GM12872 (cell line): Measurements from ENCODE around the gene DOCK8.

ENCODE experiments used
- CTCF ChIP-seq: IDR thresholded peaks from 3 replicates; pipeline ENCODE4 v1.5.1; 2011; ENCODE audit warnings: low read depth, mild to moderate bottlenecking, low read length, moderate library complexity; ENCODE audit not compliant: insufficient read depth

DOCK8 gene

DNA sequence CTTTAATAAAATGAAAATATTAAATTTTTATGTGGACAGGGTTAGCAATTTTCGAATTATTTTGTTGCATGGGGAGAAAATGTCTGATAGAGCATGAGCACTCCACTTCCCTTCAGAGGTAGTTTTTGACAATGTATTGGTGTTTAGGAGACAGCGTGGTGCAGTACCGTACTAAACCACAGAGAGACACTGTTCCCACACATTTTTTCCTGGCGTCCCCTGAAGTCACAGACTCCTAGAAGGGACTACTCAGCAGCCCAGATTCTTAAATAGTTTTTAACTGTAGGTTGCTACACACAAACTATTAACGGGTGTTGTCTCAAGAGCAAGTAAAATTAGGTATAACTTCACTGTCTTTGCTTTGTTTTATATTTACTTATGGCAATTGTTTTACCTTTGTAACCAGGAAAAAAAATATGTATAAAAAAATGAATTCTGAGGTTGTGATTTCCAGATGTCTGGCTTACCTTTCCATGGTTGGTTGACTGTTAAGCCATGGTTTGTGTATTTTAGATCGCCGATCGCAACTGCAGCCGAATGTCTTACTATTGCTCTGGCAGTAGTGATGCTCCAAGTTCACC, 171.2 kb downstream of the DOCK8 start:
- peak; percentile 77 for TF ChIP-seq CTCF

GRCh38 chr9:389159-389558, 174.5 kb downstream of the DOCK8 start:
- TF ChIP-seq CTCF: no peak

GRCh38 chr9:389758-390157, 175.1 kb downstream of the DOCK8 start:
- no peak for TF ChIP-seq CTCF

DNA sequence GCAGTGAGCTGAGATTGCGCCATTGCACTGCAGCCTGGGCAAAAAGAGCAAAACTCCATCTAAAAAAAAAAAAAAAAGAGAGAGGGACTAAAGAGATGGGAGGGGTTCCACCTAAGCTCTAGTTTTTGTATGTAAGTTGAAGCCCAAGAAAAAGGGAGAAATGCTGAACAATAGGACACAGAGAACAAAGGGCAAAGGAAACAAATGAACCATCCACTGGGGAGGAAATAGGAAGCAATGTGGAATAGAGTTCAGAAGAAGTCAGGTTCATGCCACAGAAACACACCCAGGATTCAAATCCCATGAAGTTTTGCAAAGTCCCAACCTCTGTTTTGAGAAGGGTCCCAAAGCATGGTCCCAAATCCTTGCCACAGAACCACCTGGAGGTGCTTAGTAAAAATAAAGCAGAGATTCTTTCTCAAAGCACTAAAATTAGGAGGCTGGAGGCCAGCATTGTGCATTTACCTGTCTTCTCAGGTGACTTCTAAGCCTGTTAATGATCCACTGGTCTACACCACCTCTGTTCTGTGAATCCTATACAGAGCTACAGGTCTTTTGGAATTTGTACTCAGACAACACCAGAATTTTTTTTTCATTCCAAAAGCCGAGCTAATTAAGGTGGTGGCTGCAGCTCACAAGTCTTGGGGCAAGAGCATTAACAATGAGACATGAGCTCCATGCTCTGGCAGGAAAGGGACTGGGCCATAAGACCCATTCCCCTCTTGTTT, 177.6 kb downstream of the DOCK8 start:
- no peak for TF ChIP-seq CTCF

- no peak for TF ChIP-seq CTCF
Observed at GRCh38 chr9:394347-395052, 179.8 kb downstream of the DOCK8 start.

- no peak for TF ChIP-seq CTCF
Observed at GRCh38 chr9:396396-396795, 181.7 kb downstream of the DOCK8 start.

DNA sequence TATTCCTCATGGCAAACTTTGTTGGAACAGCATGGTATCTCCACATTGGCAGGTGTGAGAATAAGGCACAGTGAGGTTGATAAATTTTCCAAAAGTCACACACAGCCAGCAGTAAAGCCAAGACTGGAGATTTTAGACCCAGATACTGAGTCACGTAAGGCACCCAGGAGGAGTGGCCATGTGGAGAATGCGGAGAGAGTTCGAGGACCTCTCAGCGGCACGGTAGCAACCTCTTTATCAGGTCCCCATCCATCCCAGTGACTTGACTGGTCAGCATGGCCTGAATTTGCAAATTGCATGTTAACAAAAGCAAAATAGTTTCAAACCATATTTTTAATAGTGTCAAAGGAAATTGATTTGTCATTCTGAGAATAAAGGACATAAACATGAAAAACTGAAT, 183.4 kb downstream of the DOCK8 start:
- TF ChIP-seq CTCF: no peak
